Measurements from ENCODE around the gene MON1B. TPM values are rescaled to one million over a fixed set of nuclear protein-coding genes. Genes with fewer than 3 reads are reported as not detected.

The MON1B gene
- total RNA-seq, 1 donor: 10.4 TPM

DNA sequence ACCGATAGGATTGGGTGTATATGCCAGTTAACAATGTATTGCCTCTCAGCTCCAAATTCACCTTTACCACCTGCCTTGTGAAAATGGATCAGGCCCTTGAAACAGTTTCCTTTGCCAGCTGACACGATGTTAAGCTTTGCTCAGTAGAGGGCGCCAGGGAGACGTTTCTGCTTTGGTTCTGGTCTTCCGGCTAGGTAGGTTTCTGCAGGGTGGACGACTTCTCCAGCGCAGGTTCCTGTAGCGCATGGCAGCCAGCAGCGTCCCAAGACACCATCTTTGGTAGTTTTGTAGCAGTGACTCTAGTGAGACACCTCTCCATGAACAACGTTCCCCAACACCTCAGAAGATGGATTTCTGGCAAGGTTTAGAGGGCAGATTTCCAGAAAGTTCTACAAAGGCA lies 32.2 kb downstream of the MON1B start:
- no peak overlapping the region for H3K4me3 ChIP-seq (ENCODE audit: low read depth, low read length)
- TF ChIP-seq, protein P1, sequence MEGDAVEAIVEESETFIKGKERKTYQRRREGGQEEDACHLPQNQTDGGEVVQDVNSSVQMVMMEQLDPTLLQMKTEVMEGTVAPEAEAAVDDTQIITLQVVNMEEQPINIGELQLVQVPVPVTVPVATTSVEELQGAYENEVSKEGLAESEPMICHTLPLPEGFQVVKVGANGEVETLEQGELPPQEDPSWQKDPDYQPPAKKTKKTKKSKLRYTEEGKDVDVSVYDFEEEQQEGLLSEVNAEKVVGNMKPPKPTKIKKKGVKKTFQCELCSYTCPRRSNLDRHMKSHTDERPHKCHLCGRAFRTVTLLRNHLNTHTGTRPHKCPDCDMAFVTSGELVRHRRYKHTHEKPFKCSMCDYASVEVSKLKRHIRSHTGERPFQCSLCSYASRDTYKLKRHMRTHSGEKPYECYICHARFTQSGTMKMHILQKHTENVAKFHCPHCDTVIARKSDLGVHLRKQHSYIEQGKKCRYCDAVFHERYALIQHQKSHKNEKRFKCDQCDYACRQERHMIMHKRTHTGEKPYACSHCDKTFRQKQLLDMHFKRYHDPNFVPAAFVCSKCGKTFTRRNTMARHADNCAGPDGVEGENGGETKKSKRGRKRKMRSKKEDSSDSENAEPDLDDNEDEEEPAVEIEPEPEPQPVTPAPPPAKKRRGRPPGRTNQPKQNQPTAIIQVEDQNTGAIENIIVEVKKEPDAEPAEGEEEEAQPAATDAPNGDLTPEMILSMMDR (IDR thresholded peaks at IDR 0.05; ENCODE audit: insufficient read depth, low read depth, low read length): peak; percentile 50
- no peak for DNase-seq (ENCODE audit: low read depth)

- TF ChIP-seq, protein P1 (IDR thresholded peaks at IDR 0.05; ENCODE audit: insufficient read depth, low read depth, low read length): no peak
Observed at GRCh38 chr16:77225182-77225581, 34.2 kb downstream of the MON1B start.

DNA sequence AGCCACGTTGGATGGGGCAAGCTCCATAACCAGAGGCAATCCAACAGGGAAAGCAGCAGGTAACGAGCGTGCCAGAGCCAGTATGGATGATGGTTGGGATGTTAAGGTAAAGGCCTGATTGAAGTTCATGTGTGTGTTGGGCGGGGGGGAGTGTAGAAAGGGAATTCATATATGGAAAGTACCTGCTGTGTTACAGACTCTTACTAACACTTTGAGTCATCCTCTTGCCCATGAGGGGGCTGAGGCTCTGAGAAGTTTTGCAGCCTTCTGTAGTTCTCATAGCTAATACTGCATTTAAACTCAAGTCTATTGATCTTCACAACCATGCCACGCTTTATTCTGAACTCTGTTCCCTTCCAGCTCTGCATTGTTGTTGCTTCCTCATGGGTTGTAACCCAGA lies 36.8 kb downstream of the MON1B start:
- no peak for DNase-seq (ENCODE audit: low read depth)
- TF ChIP-seq, protein P1 (IDR thresholded peaks at IDR 0.05; ENCODE audit: insufficient read depth, low read depth, low read length): no peak
- H3K4me3 ChIP-seq (ENCODE audit: low read depth, low read length): no peak overlapping the region

More at GRCh38 chr16:77225182-77225581, 34.2 kb downstream of the MON1B start:
- DNase-seq (ENCODE audit: low read depth): no peak
- H3K4me3 ChIP-seq (ENCODE audit: low read depth, low read length): no peak overlapping the region

- TF ChIP-seq, protein P1 (IDR thresholded peaks at IDR 0.05; ENCODE audit: insufficient read depth, low read depth, low read length): no peak
- no peak overlapping the region for H3K4me3 ChIP-seq (ENCODE audit: low read depth, low read length)
- DNase-seq (ENCODE audit: low read depth): no peak
Observed at GRCh38 chr16:77231047-77231446, 40.1 kb downstream of the MON1B start.

- no peak for DNase-seq (ENCODE audit: low read depth)
- TF ChIP-seq, protein P1 (IDR thresholded peaks at IDR 0.05; ENCODE audit: insufficient read depth, low read depth, low read length): no peak
- no peak overlapping the region for H3K4me3 ChIP-seq (ENCODE audit: low read depth, low read length)
Observed at GRCh38 chr16:77233799-77234519, 43.0 kb downstream of the MON1B start.

DNA sequence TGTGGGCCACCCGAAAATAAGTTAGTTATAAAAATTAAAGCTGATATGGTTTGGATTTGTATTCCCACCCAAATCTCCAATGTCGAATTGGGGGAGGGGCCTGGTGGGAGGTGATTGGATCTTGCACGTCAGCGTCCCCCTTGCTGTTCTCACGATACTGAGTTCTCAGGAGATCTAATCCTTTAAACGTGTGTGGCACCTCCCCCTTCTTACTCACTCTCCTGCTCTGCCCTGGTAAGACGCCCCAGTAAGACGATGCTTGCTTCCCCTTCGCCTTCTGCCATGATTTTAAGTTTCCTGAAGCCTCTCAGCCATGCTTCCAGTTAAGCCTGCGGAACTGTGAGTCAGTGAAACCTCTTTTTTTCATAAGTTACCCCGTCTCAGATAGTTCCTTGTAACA lies 43.6 kb downstream of the MON1B start:
- TF ChIP-seq, protein P1 (IDR thresholded peaks at IDR 0.05; ENCODE audit: insufficient read depth, low read depth, low read length): no peak
- peak; percentile 6 for DNase-seq (ENCODE audit: low read depth)
- no peak overlapping the region for H3K4me3 ChIP-seq (ENCODE audit: low read depth, low read length)

Measured in fibroblast of villous mesenchyme (primary cell).